SK-N-SH (cell line): ENCODE data around the gene PKNOX2.

ENCODE experiments used
- CTCF ChIP-seq: fragments of 200-600 bp; sonication (generic); IDR thresholded peaks from 2 replicates; pipeline ENCODE4 v1.6.1; 2017; ENCODE audit warnings: antibody characterized with exemption, mild to moderate bottlenecking, moderate library complexity
- EP300 ChIP-seq, 2 experiments: IDR thresholded peaks; 2 replicates each; pipeline versions ENCODE4 v1.4.0 to v1.6.1; 2012; ENCODE audit warnings: borderline replicate concordance in 1 of 2, low read depth in 1 of 2, low read length in 1 of 2
- FOXJ3 ChIP-seq: sonication (generic); formaldehyde crosslinking; IDR thresholded peaks from 2 replicates; pipeline ENCODE4 v1.5.1; 2020; ENCODE audit warnings: mild to moderate bottlenecking, missing genetic modification reagents
- JUND ChIP-seq: IDR thresholded peaks from 2 replicates; pipeline ENCODE4 v1.4.0; 2012
- MXI1 ChIP-seq: IDR thresholded peaks from 2 replicates; pipeline ENCODE4 v1.6.1; 2012; ENCODE audit warnings: mild to moderate bottlenecking, low read depth, low read length, improper control_type of control experiment
- NFIC ChIP-seq: IDR thresholded peaks from 2 replicates; pipeline ENCODE4 v1.4.0; 2012; ENCODE audit warnings: borderline replicate concordance
- TEAD4 ChIP-seq: IDR thresholded peaks from 2 replicates; pipeline ENCODE4 v1.4.0; 2012; ENCODE audit warnings: mild to moderate bottlenecking, borderline replicate concordance; ENCODE audit not compliant: insufficient read depth

GRCh38 chr11:125293596-125293995 lies 129.0 kb downstream of the PKNOX2 start:
- no peak for TF ChIP-seq TEAD4
- TF ChIP-seq JUND = no peak
- no peak for TF ChIP-seq NFIC
- TF ChIP-seq CTCF = no peak
- TF ChIP-seq FOXJ3 (CRISPR knock-in tag) = no peak
- no peak for TF ChIP-seq EP300 (IDR thresholded peaks at IDR 0.05; ENCODE audit: borderline replicate concordance in 1 of 2, low read depth in 1 of 2, low read length in 1 of 2)
- TF ChIP-seq MXI1 = no peak
